T1000 (cell line): ENCODE results near the gene GSTM4.
"Not testable (repeated sequence)": the region's sequence is repeated elsewhere in the genome, so short reads cannot be mapped to it uniquely, and the experiment has no call there.

Experiments
- DNase-seq: peaks from one replicate; lab custom pipeline; 2025; ENCODE audit warnings: mixed read lengths; lab: John Stamatoyannopoulos, UW

GSTM4 gene

DNA sequence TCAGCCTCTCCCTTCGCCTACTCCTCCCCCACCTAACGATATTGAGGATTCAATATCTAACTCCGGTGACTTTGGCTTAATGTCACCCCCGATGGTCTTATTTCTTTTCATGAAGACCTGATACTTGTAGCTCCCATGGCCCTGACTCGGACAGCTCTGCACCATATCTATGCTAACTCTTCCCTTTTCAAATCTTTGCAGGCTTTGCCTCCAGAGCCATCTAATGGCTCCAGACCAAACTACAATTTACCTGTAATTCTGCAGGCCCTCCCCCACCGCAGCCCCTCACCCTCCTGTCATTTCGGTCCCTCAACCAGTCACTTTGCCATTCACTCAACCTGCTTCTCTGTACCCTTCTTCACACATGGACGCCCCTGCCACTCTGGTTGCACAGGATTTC is 48.3 kb downstream of the GSTM4 start:
- no peak for DNase-seq

- no peak for DNase-seq
Measured at GRCh38 chr1:109705411-109705810, 49.5 kb downstream of the GSTM4 start.

DNA sequence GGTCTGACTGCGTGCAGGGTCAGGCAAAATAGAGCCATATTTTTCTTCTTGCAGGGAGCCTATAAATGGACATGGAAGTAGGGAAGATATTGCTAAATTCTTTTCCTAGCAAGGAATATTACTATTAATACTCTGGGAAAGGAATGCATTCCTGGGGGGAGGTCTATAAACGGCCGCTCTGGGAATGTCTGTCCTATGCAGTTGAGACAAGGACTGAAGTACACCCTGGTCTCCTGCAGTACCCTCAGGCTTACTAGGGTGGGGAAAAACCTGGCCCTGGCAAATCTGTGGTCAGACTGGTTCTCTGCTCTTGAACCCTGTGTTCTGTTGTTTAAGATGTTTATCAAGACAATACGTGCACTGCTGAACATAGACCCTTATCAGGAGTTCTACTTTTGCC is 53.0 kb downstream of the GSTM4 start:
- DNase-seq, result not testable (repeated sequence)

DNA sequence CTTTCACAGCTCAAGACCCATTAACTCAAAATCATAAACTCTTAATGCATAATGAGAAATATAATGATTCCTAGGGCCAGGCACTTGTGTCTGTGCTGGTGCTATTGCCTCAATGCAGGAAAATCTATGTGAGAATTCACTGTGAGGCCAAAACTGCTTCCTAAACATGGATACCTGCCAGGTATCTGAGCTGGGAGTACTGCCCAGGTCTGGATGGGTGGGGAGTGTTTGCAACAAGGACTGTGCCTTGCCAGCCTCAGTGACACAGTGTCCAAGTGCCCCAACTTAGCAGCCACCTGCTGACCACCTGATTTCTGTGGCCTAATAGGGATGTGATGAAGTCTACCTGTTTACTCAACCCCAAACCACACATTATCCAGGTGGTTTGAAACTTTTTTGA is 53.9 kb downstream of the GSTM4 start:
- not testable (repeated sequence) for DNase-seq
